OCI-LY1 (cell line): ENCODE measurements around the gene APBB3.

ENCODE experiments used
- H2AFZ ChIP-seq: fragments of 200-600 bp; sonication (generic), shearing (Covaris generic); 2 replicates; pipeline ENCODE4 v1.6.0; 2014; ENCODE audit warnings: antibody characterized with exemption, mild to moderate bottlenecking, low read length
- H3F3A ChIP-seq: fragments of 200-600 bp; sonication (generic), shearing (Covaris generic); 2 replicates; pipeline ENCODE4 v1.6.0; 2014; ENCODE audit warnings: mild to moderate bottlenecking, antibody characterized with exemption, low read length, moderate library complexity; ENCODE audit not compliant: insufficient read depth
- H3K27ac ChIP-seq: fragments of 200-600 bp; sonication (generic); 2 replicates; pipeline ENCODE4 v1.5.1; 2014; ENCODE audit warnings: low read length, mixed run types, mild to moderate bottlenecking, low read depth; ENCODE audit not compliant: poor library complexity, severe bottlenecking
- H3K27me3 ChIP-seq: fragments of 200-600 bp; sonication (generic); 2 replicates; pipeline ENCODE4 v1.6.0; 2014; ENCODE audit warnings: antibody characterized with exemption, mild to moderate bottlenecking, low read length, moderate library complexity; ENCODE audit not compliant: insufficient read depth
- H3K36me3 ChIP-seq: fragments of 200-600 bp; sonication (generic); 2 replicates; pipeline ENCODE4 v1.6.1; 2014; ENCODE audit warnings: mild to moderate bottlenecking, antibody characterized with exemption, low read length, moderate library complexity, mixed read lengths; ENCODE audit not compliant: insufficient read depth
- H3K4me1 ChIP-seq: fragments of 200-600 bp; sonication (generic); 2 replicates; pipeline ENCODE4 v1.5.1; 2014; ENCODE audit warnings: mild to moderate bottlenecking, low read length, moderate library complexity; ENCODE audit not compliant: insufficient read depth, severe bottlenecking
- H3K4me2 ChIP-seq: fragments of 200-600 bp; sonication (generic), shearing (Covaris generic); 2 replicates; pipeline ENCODE4 v1.6.1; 2014; ENCODE audit warnings: low read length
- H3K4me3 ChIP-seq: fragments of 200-600 bp; sonication (generic); 2 replicates; pipeline ENCODE4 v1.5.1; 2014; ENCODE audit warnings: low read length, low read depth, mild to moderate bottlenecking, mixed read lengths; ENCODE audit not compliant: poor library complexity, severe bottlenecking
- H3K79me2 ChIP-seq: fragments of 200-600 bp; shearing (Covaris generic); 2 replicates; pipeline ENCODE4 v1.6.1; 2016; ENCODE audit warnings: mixed run types, low read length, mixed read lengths; ENCODE audit not compliant: insufficient read depth
- H3K9ac ChIP-seq: fragments of 200-600 bp; sonication (generic), shearing (Covaris generic); 2 replicates; pipeline ENCODE4 v1.6.1; 2014; ENCODE audit warnings: mild to moderate bottlenecking, low read length, mixed read lengths
- H3K9me2 ChIP-seq: fragments of 200-600 bp; sonication (generic), shearing (Covaris generic); 2 replicates; pipeline ENCODE4 v1.6.1; 2014; ENCODE audit warnings: low read depth, mild to moderate bottlenecking, low read length, mixed read lengths
- H3K9me3 ChIP-seq: fragments of 200-600 bp; shearing (Covaris generic); 2 replicates; pipeline ENCODE4 v1.6.1; 2014; ENCODE audit warnings: low read length, mixed read lengths
- H4K20me1 ChIP-seq: fragments of 200-600 bp; sonication (generic), shearing (Covaris generic); 2 replicates; pipeline ENCODE4 v1.6.0; 2016; ENCODE audit warnings: mild to moderate bottlenecking, low read length; ENCODE audit not compliant: insufficient read depth
- CTCF ChIP-seq: fragments of 200-600 bp; sonication (generic), shearing (Covaris generic); IDR thresholded peaks from 2 replicates; pipeline ENCODE4 v1.5.1; 2017; ENCODE audit warnings: mild to moderate bottlenecking, antibody characterized with exemption, low read length, moderate library complexity, mixed read lengths
- EZH2 ChIP-seq: fragments of 200-600 bp; sonication (generic), shearing (Covaris generic); IDR thresholded peaks from 2 replicates; pipeline ENCODE4 v1.8.0; 2017; ENCODE audit warnings: borderline replicate concordance, mixed run types, mild to moderate bottlenecking, antibody characterized with exemption, low read length, moderate library complexity, mixed read lengths

The APBB3 gene

GRCh38 chr5:140509898-140510297 lies 54.5 kb downstream of the APBB3 start:
- Histone ChIP-seq H3K4me3 (no peak overlapping the region), H3K4me1 (no peaks in the 10 kb centered on the region), H4K20me1 (no peaks in the 10 kb centered on the region), H3K27ac (no peak overlapping the region), H3F3A (no peaks in the 10 kb centered on the region), H3K9ac (no peak overlapping the region), H3K79me2 (no peaks in the 10 kb centered on the region), H3K27me3 (no peaks in the 10 kb centered on the region), H3K9me2 (no peaks in the 10 kb centered on the region), H2AFZ (no peak overlapping the region), H3K9me3 (no peaks in the 10 kb centered on the region), H3K4me2 (no peak overlapping the region), H3K36me3 (peaks cover 98% of the 10 kb centered on the region)
- no peak for TF ChIP-seq CTCF
- no peak for TF ChIP-seq EZH2
